ENCODE measurements around the gene PADI6.

DNA sequence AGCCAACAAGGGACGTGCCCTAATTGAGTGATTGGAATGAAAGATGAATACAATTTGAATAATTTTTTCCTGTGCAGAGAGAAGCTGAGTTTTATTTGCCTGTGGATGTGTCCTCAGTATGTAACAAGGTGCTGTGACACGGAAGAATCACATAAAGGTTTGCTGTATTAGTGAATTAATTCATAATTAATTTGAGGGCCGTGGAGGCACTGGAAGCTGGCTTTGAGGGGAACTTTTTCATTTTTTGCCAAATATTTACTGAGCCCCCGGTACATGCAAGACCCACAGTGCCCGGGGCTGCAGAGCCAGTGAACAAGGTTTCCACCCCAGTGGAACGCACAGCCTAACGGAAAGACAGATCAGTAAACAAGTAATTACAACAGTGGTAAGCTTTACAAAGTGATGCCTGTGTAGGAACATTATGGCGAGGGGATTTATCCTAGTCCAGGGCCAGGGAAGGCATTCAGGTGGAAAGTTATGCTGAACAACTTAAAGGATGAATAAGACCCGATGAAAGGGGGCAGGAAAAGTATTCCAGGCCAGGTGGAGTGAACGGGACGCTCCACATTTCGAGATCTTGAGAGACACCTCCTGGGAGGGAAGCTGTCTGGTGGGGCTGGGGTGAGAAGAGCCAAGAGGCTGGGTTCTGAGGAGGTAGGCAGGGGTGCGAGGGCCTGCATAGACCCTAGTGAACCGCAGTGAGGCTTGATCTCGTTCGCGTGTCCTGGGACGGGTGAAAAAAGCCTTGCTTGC lies 68.3 kb downstream of the PADI6 start:
- TF ChIP-seq, protein P1, sequence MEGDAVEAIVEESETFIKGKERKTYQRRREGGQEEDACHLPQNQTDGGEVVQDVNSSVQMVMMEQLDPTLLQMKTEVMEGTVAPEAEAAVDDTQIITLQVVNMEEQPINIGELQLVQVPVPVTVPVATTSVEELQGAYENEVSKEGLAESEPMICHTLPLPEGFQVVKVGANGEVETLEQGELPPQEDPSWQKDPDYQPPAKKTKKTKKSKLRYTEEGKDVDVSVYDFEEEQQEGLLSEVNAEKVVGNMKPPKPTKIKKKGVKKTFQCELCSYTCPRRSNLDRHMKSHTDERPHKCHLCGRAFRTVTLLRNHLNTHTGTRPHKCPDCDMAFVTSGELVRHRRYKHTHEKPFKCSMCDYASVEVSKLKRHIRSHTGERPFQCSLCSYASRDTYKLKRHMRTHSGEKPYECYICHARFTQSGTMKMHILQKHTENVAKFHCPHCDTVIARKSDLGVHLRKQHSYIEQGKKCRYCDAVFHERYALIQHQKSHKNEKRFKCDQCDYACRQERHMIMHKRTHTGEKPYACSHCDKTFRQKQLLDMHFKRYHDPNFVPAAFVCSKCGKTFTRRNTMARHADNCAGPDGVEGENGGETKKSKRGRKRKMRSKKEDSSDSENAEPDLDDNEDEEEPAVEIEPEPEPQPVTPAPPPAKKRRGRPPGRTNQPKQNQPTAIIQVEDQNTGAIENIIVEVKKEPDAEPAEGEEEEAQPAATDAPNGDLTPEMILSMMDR (IDR thresholded peaks at IDR 0.05): no peak
- no peak for TF ChIP-seq POLR2A (IDR thresholded peaks at IDR 0.05)
